ENCODE results near the gene PTPRD.

PTPRD gene

GRCh38 chr9:9998491-9999287 lies 614.1 kb downstream of the PTPRD start:
- TF ChIP-seq, protein P1, sequence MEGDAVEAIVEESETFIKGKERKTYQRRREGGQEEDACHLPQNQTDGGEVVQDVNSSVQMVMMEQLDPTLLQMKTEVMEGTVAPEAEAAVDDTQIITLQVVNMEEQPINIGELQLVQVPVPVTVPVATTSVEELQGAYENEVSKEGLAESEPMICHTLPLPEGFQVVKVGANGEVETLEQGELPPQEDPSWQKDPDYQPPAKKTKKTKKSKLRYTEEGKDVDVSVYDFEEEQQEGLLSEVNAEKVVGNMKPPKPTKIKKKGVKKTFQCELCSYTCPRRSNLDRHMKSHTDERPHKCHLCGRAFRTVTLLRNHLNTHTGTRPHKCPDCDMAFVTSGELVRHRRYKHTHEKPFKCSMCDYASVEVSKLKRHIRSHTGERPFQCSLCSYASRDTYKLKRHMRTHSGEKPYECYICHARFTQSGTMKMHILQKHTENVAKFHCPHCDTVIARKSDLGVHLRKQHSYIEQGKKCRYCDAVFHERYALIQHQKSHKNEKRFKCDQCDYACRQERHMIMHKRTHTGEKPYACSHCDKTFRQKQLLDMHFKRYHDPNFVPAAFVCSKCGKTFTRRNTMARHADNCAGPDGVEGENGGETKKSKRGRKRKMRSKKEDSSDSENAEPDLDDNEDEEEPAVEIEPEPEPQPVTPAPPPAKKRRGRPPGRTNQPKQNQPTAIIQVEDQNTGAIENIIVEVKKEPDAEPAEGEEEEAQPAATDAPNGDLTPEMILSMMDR (IDR thresholded peaks at IDR 0.05; ENCODE audit: insufficient read depth, low read depth, low read length, missing control alignments) = peak; percentile 46
- DNase-seq (ENCODE audit: low read depth) = peak; percentile 32
- no peak overlapping the region for H3K4me3 ChIP-seq (ENCODE audit: low read length)

- H3K4me3 ChIP-seq (ENCODE audit: low read length) = no peak overlapping the region
- TF ChIP-seq, protein P1 (IDR thresholded peaks at IDR 0.05; ENCODE audit: insufficient read depth, low read depth, low read length, missing control alignments) = no peak
- DNase-seq (ENCODE audit: low read depth) = no peak
These were observed 615.2 kb downstream of the PTPRD start for GRCh38 chr9:9997585-9997984.

DNA sequence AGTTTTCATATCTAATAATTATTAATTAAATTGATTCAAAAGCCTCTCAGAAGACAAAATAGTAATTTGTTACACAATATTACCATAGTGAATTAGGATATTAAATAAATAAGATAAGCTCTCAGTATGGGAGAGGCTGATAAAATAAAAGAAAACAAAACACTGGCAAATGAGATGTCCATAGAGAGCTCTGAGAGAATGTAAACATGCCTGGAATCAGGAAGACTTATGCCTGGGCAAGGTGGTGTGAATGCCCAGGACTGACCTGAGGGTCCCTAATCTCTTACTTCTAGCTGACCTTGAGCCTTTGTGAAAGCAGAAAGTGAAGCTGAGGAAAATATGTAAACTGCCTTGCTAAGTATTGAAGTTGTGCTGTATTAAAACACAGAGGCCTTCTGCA lies 616.5 kb downstream of the PTPRD start:
- no peak for DNase-seq (ENCODE audit: low read depth)
- TF ChIP-seq, protein P1 (IDR thresholded peaks at IDR 0.05; ENCODE audit: insufficient read depth, low read depth, low read length, missing control alignments) = no peak
- no peak overlapping the region for H3K4me3 ChIP-seq (ENCODE audit: low read length)

DNA sequence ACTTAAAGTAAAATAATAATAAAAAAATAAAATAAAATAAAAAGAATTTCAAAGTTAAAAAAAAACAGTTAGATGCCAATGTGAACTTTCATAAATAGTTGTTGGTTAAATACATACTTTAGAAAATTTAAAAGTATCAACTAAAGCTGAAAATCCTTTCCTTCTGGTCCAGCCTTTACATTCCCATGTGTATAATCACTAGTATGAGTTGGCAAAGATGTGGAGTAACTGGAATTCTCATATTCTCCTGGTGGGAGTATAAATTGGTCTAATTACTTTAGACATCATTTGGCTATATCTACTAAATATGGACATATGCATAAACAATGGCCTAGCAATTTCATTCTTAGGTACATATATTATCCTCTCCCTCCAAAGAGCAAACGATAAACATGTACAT lies 619.9 kb downstream of the PTPRD start:
- TF ChIP-seq, protein P1 (IDR thresholded peaks at IDR 0.05; ENCODE audit: insufficient read depth, low read depth, low read length, missing control alignments) = no peak
- DNase-seq (ENCODE audit: low read depth) = no peak

DNA sequence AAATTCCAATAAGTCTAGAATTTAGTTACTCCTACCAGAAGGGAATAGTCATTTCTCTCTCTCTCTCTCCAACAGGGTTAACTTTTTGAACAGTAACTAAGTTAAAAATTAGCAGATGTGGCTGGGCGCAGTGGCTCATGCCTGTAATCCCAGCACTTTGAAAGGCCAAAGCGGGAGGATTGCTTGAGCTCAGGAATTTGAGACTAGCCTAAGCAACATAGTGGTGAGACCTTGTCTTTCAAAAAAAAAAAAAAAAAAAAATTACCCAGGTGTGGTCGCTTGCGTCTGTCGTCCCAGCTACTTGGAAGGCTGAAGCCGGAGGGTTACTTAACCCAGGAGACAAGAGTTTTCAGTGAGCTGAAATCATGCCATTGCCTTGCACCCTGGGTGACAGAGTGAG lies 639.7 kb downstream of the PTPRD start:
- TF ChIP-seq, protein P1 (IDR thresholded peaks at IDR 0.05; ENCODE audit: insufficient read depth, low read depth, low read length, missing control alignments) = no peak
- no peak overlapping the region for H3K4me3 ChIP-seq (ENCODE audit: low read length)
- no peak for DNase-seq (ENCODE audit: low read depth)

More for the DNA sequence above, 619.9 kb downstream of the PTPRD start:
- no peak overlapping the region for H3K4me3 ChIP-seq (ENCODE audit: low read length)

GRCh38 chr9:9970514-9970913 lies 642.3 kb downstream of the PTPRD start:
- no peak overlapping the region for H3K4me3 ChIP-seq (ENCODE audit: low read length)
- no peak for DNase-seq (ENCODE audit: low read depth)
- TF ChIP-seq, protein P1 (IDR thresholded peaks at IDR 0.05; ENCODE audit: insufficient read depth, low read depth, low read length, missing control alignments) = no peak

- TF ChIP-seq, protein P1 (IDR thresholded peaks at IDR 0.05; ENCODE audit: insufficient read depth, low read depth, low read length, missing control alignments) = no peak
- no peak for DNase-seq (ENCODE audit: low read depth)
- H3K4me3 ChIP-seq (ENCODE audit: low read length) = no peak overlapping the region
These were observed 649.0 kb downstream of the PTPRD start for GRCh38 chr9:9963841-9964240.

Data from epithelial cell of esophagus (primary cell).